ENCODE measurements around the gene CIPC. TPM values are rescaled to one million over a fixed set of nuclear protein-coding genes. Genes with fewer than 3 reads are reported as not detected.

Gene CIPC
- polyA plus RNA-seq, 1 donor from 2014 or later, result 36.7 TPM

DNA sequence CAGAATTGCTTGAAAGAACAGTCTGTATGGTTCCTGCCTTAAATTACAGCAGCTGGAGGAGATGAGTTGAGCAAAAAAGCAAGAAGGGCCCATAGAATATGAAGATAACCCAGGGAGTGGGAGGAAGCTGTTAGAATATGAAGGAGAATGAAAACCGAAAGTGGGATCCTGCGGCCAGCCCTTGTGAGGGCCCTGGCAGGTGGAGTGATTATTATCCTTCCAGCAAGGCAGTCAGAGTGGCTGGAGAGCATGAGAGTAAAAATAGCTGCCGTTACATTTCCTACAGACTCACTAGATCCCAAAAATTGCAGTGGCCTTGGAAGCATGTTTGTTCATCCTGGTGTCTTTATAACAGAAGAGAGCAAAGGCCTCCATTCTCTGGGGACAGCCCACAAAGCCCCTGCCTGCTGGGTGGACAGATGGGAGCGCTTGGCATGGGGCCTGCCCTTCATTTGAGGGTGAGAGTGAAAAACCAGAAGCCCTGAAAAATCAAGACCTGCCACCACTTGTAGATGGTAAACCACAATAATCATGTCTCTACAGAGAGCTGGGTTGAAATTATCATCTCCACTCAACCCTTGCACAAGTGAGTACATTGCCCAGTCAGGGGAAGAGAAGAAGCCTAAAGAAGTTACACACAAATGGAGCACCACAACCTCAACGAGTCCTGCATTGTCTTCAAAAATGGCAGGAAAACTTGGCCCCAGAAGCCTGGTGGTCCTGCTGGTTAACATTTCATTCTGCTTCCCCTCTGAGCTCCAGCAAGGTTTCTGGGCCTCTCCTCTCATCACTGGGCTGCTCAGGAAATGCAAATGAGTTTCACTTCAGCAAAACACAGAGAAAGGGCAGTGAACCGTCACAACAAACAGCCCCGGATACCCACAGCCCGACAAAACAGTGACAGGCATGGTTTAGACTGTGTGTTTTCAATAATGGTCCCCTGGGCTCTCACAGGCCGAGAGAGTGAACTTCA lies 23.0 kb downstream of the CIPC start:
- Histone ChIP-seq H3K4me2 (ENCODE audit: low read length) (no peak overlapping the region), H3K9me2 (ENCODE audit: insufficient read depth, low read length) (no peaks in the 10 kb centered on the region), H3K4me3 (ENCODE audit: low read length) (no peak overlapping the region), H3K9me3 (ENCODE audit: low read length) (no peaks in the 10 kb centered on the region), H2AFZ (ENCODE audit: low read depth, low read length) (no peak overlapping the region), H3K27ac (ENCODE audit: low read length) (no peak overlapping the region), H3F3A (ENCODE audit: insufficient read depth, low read length, poor library complexity, severe bottlenecking) (no peaks in the 10 kb centered on the region), H3K27me3 (ENCODE audit: insufficient read depth, low read depth, low read length) (peaks cover 26% of the 10 kb centered on the region), H3K36me3 (ENCODE audit: insufficient read depth, low read length) (no peaks in the 10 kb centered on the region), H3K79me2 (replicated peaks; ENCODE audit: insufficient read depth, low read length) (no peaks in the 10 kb centered on the region), H4K20me1 (ENCODE audit: insufficient read depth) (no peaks in the 10 kb centered on the region), H3K9ac (ENCODE audit: low read length) (no peak overlapping the region)
- TF ChIP-seq, protein P1, sequence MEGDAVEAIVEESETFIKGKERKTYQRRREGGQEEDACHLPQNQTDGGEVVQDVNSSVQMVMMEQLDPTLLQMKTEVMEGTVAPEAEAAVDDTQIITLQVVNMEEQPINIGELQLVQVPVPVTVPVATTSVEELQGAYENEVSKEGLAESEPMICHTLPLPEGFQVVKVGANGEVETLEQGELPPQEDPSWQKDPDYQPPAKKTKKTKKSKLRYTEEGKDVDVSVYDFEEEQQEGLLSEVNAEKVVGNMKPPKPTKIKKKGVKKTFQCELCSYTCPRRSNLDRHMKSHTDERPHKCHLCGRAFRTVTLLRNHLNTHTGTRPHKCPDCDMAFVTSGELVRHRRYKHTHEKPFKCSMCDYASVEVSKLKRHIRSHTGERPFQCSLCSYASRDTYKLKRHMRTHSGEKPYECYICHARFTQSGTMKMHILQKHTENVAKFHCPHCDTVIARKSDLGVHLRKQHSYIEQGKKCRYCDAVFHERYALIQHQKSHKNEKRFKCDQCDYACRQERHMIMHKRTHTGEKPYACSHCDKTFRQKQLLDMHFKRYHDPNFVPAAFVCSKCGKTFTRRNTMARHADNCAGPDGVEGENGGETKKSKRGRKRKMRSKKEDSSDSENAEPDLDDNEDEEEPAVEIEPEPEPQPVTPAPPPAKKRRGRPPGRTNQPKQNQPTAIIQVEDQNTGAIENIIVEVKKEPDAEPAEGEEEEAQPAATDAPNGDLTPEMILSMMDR (IDR thresholded peaks at IDR 0.05; ENCODE audit: poor library complexity, severe bottlenecking), result no peak
- no peak for TF ChIP-seq MXI1 (conservative IDR thresholded peaks at IDR 0.05; ENCODE audit: poor library complexity, severe bottlenecking)
- TF ChIP-seq SMC3 (conservative IDR thresholded peaks at IDR 0.05; ENCODE audit: poor library complexity), result no peak
- TF ChIP-seq, protein P2, sequence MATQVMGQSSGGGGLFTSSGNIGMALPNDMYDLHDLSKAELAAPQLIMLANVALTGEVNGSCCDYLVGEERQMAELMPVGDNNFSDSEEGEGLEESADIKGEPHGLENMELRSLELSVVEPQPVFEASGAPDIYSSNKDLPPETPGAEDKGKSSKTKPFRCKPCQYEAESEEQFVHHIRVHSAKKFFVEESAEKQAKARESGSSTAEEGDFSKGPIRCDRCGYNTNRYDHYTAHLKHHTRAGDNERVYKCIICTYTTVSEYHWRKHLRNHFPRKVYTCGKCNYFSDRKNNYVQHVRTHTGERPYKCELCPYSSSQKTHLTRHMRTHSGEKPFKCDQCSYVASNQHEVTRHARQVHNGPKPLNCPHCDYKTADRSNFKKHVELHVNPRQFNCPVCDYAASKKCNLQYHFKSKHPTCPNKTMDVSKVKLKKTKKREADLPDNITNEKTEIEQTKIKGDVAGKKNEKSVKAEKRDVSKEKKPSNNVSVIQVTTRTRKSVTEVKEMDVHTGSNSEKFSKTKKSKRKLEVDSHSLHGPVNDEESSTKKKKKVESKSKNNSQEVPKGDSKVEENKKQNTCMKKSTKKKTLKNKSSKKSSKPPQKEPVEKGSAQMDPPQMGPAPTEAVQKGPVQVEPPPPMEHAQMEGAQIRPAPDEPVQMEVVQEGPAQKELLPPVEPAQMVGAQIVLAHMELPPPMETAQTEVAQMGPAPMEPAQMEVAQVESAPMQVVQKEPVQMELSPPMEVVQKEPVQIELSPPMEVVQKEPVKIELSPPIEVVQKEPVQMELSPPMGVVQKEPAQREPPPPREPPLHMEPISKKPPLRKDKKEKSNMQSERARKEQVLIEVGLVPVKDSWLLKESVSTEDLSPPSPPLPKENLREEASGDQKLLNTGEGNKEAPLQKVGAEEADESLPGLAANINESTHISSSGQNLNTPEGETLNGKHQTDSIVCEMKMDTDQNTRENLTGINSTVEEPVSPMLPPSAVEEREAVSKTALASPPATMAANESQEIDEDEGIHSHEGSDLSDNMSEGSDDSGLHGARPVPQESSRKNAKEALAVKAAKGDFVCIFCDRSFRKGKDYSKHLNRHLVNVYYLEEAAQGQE (IDR thresholded peaks at IDR 0.05; ENCODE audit: borderline replicate concordance), result no peak
- TF ChIP-seq EZH2 (IDR thresholded peaks at IDR 0.05; ENCODE audit: borderline replicate concordance, insufficient read depth, low read length, poor library complexity, severe bottlenecking), result no peak
- TF ChIP-seq RAD21 (conservative IDR thresholded peaks at IDR 0.05), result no peak
- TF ChIP-seq EP300 (conservative IDR thresholded peaks at IDR 0.05; ENCODE audit: poor library complexity, severe bottlenecking), result no peak
- TF ChIP-seq TAF1 (IDR thresholded peaks at IDR 0.05; ENCODE audit: low read depth), result no peak
- no peak for TF ChIP-seq POLR2AphosphoS5 (IDR thresholded peaks at IDR 0.05)

DNA sequence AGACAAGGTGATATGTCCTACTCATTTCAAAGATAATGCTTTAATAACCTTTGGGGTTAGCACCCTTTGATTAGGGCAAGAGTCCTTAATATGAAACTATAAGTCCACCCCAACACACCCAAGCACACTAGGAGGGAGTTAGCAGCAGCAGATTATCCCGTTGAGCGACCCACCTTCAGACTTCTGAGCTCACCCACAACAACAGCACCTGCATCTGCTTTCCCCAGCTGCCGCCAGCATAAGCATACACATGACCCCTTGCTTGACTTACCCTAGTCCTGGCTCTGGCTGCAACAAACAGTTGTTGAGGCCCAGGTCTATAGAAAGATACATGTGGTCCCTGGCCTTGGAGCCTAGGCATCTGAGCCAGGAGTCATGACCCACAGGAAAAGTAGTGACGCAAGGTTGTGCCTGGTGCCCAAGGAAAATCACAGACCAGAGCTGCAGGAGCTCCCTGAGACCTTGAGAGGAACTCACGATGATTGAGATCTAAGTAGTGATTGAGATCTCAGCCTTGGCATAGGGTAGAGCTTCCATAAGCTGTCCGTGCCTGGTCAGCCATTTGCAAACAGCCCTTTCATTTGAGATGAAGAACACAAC lies 24.6 kb downstream of the CIPC start:
- Histone ChIP-seq H3K36me3 (ENCODE audit: insufficient read depth, low read length) (no peaks in the 10 kb centered on the region), H2AFZ (ENCODE audit: low read depth, low read length) (no peak overlapping the region), H3K9me2 (ENCODE audit: insufficient read depth, low read length) (no peaks in the 10 kb centered on the region), H3K4me2 (ENCODE audit: low read length) (no peak overlapping the region), H3K27me3 (ENCODE audit: insufficient read depth, low read depth, low read length) (peaks cover 41% of the 10 kb centered on the region), H4K20me1 (ENCODE audit: insufficient read depth) (no peaks in the 10 kb centered on the region), H3K9me3 (ENCODE audit: low read length) (no peaks in the 10 kb centered on the region), H3K79me2 (replicated peaks; ENCODE audit: insufficient read depth, low read length) (no peaks in the 10 kb centered on the region), H3F3A (ENCODE audit: insufficient read depth, low read length, poor library complexity, severe bottlenecking) (no peaks in the 10 kb centered on the region), H3K4me3 (ENCODE audit: low read length) (no peak overlapping the region), H3K27ac (ENCODE audit: low read length) (no peak overlapping the region), H3K9ac (ENCODE audit: low read length) (no peak overlapping the region)
- TF ChIP-seq, protein P2 (IDR thresholded peaks at IDR 0.05; ENCODE audit: borderline replicate concordance), result no peak
- no peak for TF ChIP-seq EP300 (conservative IDR thresholded peaks at IDR 0.05; ENCODE audit: poor library complexity, severe bottlenecking)
- no peak for TF ChIP-seq RAD21 (conservative IDR thresholded peaks at IDR 0.05)
- no peak for TF ChIP-seq TAF1 (IDR thresholded peaks at IDR 0.05; ENCODE audit: low read depth)
- TF ChIP-seq MXI1 (conservative IDR thresholded peaks at IDR 0.05; ENCODE audit: poor library complexity, severe bottlenecking), result no peak
- no peak for TF ChIP-seq SMC3 (conservative IDR thresholded peaks at IDR 0.05; ENCODE audit: poor library complexity)
- no peak for TF ChIP-seq EZH2 (IDR thresholded peaks at IDR 0.05; ENCODE audit: borderline replicate concordance, insufficient read depth, low read length, poor library complexity, severe bottlenecking)
- TF ChIP-seq, protein P1 (IDR thresholded peaks at IDR 0.05; ENCODE audit: poor library complexity, severe bottlenecking), result no peak
- TF ChIP-seq POLR2AphosphoS5 (IDR thresholded peaks at IDR 0.05), result no peak

All from neural cell (in vitro differentiated cells).